Peyer's patch (tissue), 4 donors: ENCODE data around the gene SLC13A5. TPM values are rescaled to one million over a fixed set of nuclear protein-coding genes. Genes with fewer than 3 reads are reported as not detected.
"Not testable (repeated sequence)": the region's sequence is repeated elsewhere in the genome, so short reads cannot be mapped to it uniquely, and the experiment has no call there.

Source experiments
- DNase-seq, 3 donors: peaks; one replicate each; pipeline ENCODE4 v3.0.0-alpha.2; 2017 to 2019
- H3K27ac ChIP-seq, 4 donors: fragments of 200-600 bp; sonication (generic); one replicate each; pipeline ENCODE4 v1.5.1; 2016 to 2019
- H3K27me3 ChIP-seq, 2 donors: fragments of 200-600 bp; sonication (generic); one replicate each; pipeline ENCODE4 v1.5.1; 2019
- H3K36me3 ChIP-seq, 3 donors: fragments of 200-600 bp; sonication (generic); one replicate each; pipeline ENCODE4 v1.5.1; 2016 to 2019
- H3K4me1 ChIP-seq, 4 donors: fragments of 200-600 bp; sonication (generic); one replicate each; pipeline ENCODE4 v1.5.1; 2016 to 2019
- H3K4me3 ChIP-seq, 4 donors: fragments of 200-600 bp; sonication (generic); 1 replicate in 3 of 4; 2 replicates in 1 of 4; pipeline ENCODE4 v1.5.1; 2016 to 2019; ENCODE audit warnings: mild to moderate bottlenecking in 1 of 4
- H3K9me3 ChIP-seq, 4 donors: fragments of 200-600 bp; sonication (generic); one replicate each; pipeline ENCODE4 v1.5.1; 2016 to 2019; ENCODE audit warnings: mild to moderate bottlenecking in 1 of 4
- CTCF ChIP-seq, 6 experiments: fragments of 450-650 bp in 4 of 6; fragments of 200-600 bp in 2 of 6; sonication (generic) in 1 of 6; IDR thresholded peaks; one replicate each; pipeline ENCODE4 v1.5.1; 2017 to 2019; ENCODE audit warnings: antibody characterized with exemption in 6 of 6, mild to moderate bottlenecking in 3 of 6, moderate library complexity in 1 of 6
- POLR2A ChIP-seq, 2 donors: fragments of 450-650 bp; IDR thresholded peaks; one replicate each; pipeline ENCODE4 v1.5.1; 2017; ENCODE audit warnings: antibody characterized with exemption in 2 of 2, mild to moderate bottlenecking in 2 of 2, moderate library complexity in 2 of 2
- total RNA-seq, 4 donors: library from RNA; depleted of rRNA; stranded (reverse); fragments of >200 nt; gene quantifications; one replicate each; pipeline ENCODE4 v1.1.0, GENCODE V29; 2016

The SLC13A5 gene
- total RNA-seq, 4 donors from 2014 or later, result not detected

- Histone ChIP-seq H3K9me3 (no peaks in the 10 kb centered on the region), H3K27me3 (no peaks in the 10 kb centered on the region), H3K4me1 (peaks cover 0 to 10% (median 1%) of the 10 kb centered on the region in 4 donors), H3K27ac (no peak overlapping the region), H3K4me3 (no peak overlapping the region), H3K36me3 (no peaks in the 10 kb centered on the region)
- TF ChIP-seq POLR2A (IDR thresholded peaks at IDR 0.05) (no peak), CTCF (IDR thresholded peaks at IDR 0.05) (no peak)
- no peak for DNase-seq
Observed at GRCh38 chr17:6748617-6749016, 35.4 kb upstream of the SLC13A5 start.

- DNase-seq, H3K27ac ChIP-seq, H3K4me1 ChIP-seq, H3K9me3 ChIP-seq, H3K4me3 ChIP-seq, H3K27me3 ChIP-seq, H3K36me3 ChIP-seq: not testable (repeated sequence)
Observed at GRCh38 chr17:6746665-6747064, 33.5 kb upstream of the SLC13A5 start.

GRCh38 chr17:6729531-6729930 is 16.4 kb upstream of the SLC13A5 start:
- Histone ChIP-seq H3K27ac (no peak overlapping the region), H3K4me3 (no peak overlapping the region), H3K4me1 (no peaks in the 10 kb centered on the region), H3K27me3 (no peaks in the 10 kb centered on the region), H3K9me3 (no peaks in the 10 kb centered on the region), H3K36me3 (no peaks in the 10 kb centered on the region)
- TF ChIP-seq CTCF (IDR thresholded peaks at IDR 0.05) (no peak), POLR2A (IDR thresholded peaks at IDR 0.05) (no peak)
- no peak for DNase-seq

- H3K27ac ChIP-seq, result no peak overlapping the region
- TF ChIP-seq POLR2A (IDR thresholded peaks at IDR 0.05), result no peak
- TF ChIP-seq CTCF (IDR thresholded peaks at IDR 0.05), result no peak
- H3K27me3 ChIP-seq, result no peaks in the 10 kb centered on the region
- no peaks in the 10 kb centered on the region for H3K9me3 ChIP-seq
- H3K4me1 ChIP-seq, result no peaks in the 10 kb centered on the region
- H3K36me3 ChIP-seq, result no peaks in the 10 kb centered on the region
- DNase-seq, result no peak
- H3K4me3 ChIP-seq, result no peak overlapping the region
Observed at GRCh38 chr17:6724009-6724408, 10.8 kb upstream of the SLC13A5 start.

GRCh38 chr17:6721744-6722143 is 8.6 kb upstream of the SLC13A5 start:
- H3K36me3 ChIP-seq, result no peaks in the 10 kb centered on the region
- no peak for DNase-seq
- H3K27me3 ChIP-seq, result no peaks in the 10 kb centered on the region
- no peak for TF ChIP-seq POLR2A (IDR thresholded peaks at IDR 0.05)
- TF ChIP-seq CTCF (IDR thresholded peaks at IDR 0.05), result no peak
- H3K4me3 ChIP-seq, result no peak overlapping the region
- H3K4me1 ChIP-seq, result no peaks in the 10 kb centered on the region
- no peaks in the 10 kb centered on the region for H3K9me3 ChIP-seq
- H3K27ac ChIP-seq, result no peak overlapping the region

GRCh38 chr17:6716736-6717135 is 3.6 kb upstream of the SLC13A5 start:
- Histone ChIP-seq H3K36me3 (no peaks in the 10 kb centered on the region), H3K9me3 (no peaks in the 10 kb centered on the region), H3K27me3 (peaks cover 0 to 10% of the 10 kb centered on the region in 2 donors), H3K27ac (no peak overlapping the region), H3K4me1 (peaks cover 0 to 4% (median 0%) of the 10 kb centered on the region in 4 donors), H3K4me3 (no peak overlapping the region)
- TF ChIP-seq CTCF (IDR thresholded peaks at IDR 0.05) (no peak), POLR2A (IDR thresholded peaks at IDR 0.05) (no peak)
- DNase-seq, result no peak
